Gastrocnemius medialis (tissue), 4 donors: ENCODE measurements around the gene USO1.

Source experiments
- CTCF ChIP-seq, 5 experiments: fragments of 450-650 bp in 3 of 5; fragments of 200-600 bp in 2 of 5; sonication (generic) in 2 of 5; IDR thresholded peaks in 4 of 5; conservative IDR thresholded peaks in 1 of 5; 1 replicate in 4 of 5; 2 replicates in 1 of 5; pipeline ENCODE4 v1.5.1; 2016 to 2019; ENCODE audit warnings: antibody characterized with exemption in 5 of 5, mild to moderate bottlenecking in 3 of 5, moderate library complexity in 3 of 5
- POLR2A ChIP-seq, 2 donors: fragments of 450-650 bp; IDR thresholded peaks; one replicate each; pipeline ENCODE4 v1.6.1; 2017; ENCODE audit warnings: antibody characterized with exemption in 2 of 2, mild to moderate bottlenecking in 2 of 2, moderate library complexity in 2 of 2

DNA sequence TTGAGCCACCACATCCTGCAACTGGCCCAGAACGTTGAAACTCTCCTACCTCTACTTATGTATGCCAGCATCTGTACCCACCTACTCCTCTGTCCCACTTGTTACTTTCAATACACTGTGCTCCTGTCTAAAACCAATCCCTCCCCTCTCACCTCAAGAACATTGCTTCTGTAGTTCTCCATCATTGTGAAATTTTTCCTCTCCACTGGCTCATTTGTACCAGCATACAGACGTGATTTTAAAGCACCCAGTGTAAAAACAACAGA is 25.5 kb upstream of the USO1 start:
- TF ChIP-seq CTCF (IDR thresholded peaks at IDR 0.05 in 4 of 5, conservative IDR thresholded peaks at IDR 0.05 in 1 of 5) (no peak), POLR2A (IDR thresholded peaks at IDR 0.05) (no peak)
